Liver (tissue), 3 donors: ENCODE results near the gene ENTPD8.

Source experiments
- ATF3 ChIP-seq: IDR thresholded peaks from 2 replicates; pipeline ENCODE4 v1.6.1; 2016; ENCODE audit warnings: antibody characterized with exemption
- CTCF ChIP-seq: fragments of 150-350 bp; IDR thresholded peaks from 2 replicates; pipeline ENCODE4 v1.5.1; 2017; ENCODE audit warnings: improper control_type of control experiment, low read depth, low read length; ENCODE audit not compliant: missing input control
- FOXA1 ChIP-seq: IDR thresholded peaks from 2 replicates; pipeline ENCODE4 v1.6.1; 2016; ENCODE audit warnings: antibody characterized with exemption
- FOXA2 ChIP-seq: IDR thresholded peaks from 2 replicates; pipeline ENCODE4 v1.6.1; 2016; ENCODE audit warnings: antibody characterized with exemption
- GABPA ChIP-seq, 2 donors: IDR thresholded peaks in 1 of 2; conservative IDR thresholded peaks in 1 of 2; 2 replicates each; pipeline ENCODE4 v1.6.1; 2016; ENCODE audit warnings: antibody characterized with exemption in 2 of 2, mild to moderate bottlenecking in 1 of 2, moderate library complexity in 1 of 2
- HNF4G ChIP-seq: IDR thresholded peaks from 2 replicates; pipeline ENCODE4 v1.6.1; 2016; ENCODE audit warnings: antibody characterized with exemption
- MAX ChIP-seq: IDR thresholded peaks from 2 replicates; pipeline ENCODE4 v1.6.1; 2016; ENCODE audit warnings: antibody characterized with exemption
- RAD21 ChIP-seq, 2 donors: IDR thresholded peaks; 2 replicates each; pipeline ENCODE4 v1.6.1; 2016; ENCODE audit warnings: antibody characterized with exemption in 2 of 2, mild to moderate bottlenecking in 2 of 2
- REST ChIP-seq: IDR thresholded peaks from 2 replicates; pipeline ENCODE4 v1.6.1; 2016; ENCODE audit warnings: antibody characterized with exemption, mild to moderate bottlenecking
- TAF1 ChIP-seq: conservative IDR thresholded peaks from 2 replicates; pipeline ENCODE4 v1.6.1; 2016; ENCODE audit warnings: antibody characterized with exemption, mild to moderate bottlenecking
- ZBTB33 ChIP-seq: IDR thresholded peaks from 2 replicates; pipeline ENCODE4 v1.6.1; 2016; ENCODE audit warnings: antibody characterized with exemption
- donor health status: healthy.
- donor health status: healthy.

- TF ChIP-seq TAF1 (no peak), REST (no peak), CTCF (no peak), HNF4G (no peak), ZBTB33 (no peak), FOXA1 (no peak), ATF3 (no peak), GABPA (IDR thresholded peaks at IDR 0.05 in 1 of 2, conservative IDR thresholded peaks at IDR 0.05 in 1 of 2) (no peak), FOXA2 (no peak), MAX (no peak), RAD21 (IDR thresholded peaks at IDR 0.05) (no peak)
Measured at GRCh38 chr9:137435980-137436760, 5.0 kb downstream of the ENTPD8 start.
